ENCODE results near the gene TMED4. TPM values are rescaled to one million over a fixed set of nuclear protein-coding genes. Genes with fewer than 3 reads are reported as not detected.

The TMED4 gene
- total RNA-seq, 1 donor from 2014 or later: 69.1 TPM

DNA sequence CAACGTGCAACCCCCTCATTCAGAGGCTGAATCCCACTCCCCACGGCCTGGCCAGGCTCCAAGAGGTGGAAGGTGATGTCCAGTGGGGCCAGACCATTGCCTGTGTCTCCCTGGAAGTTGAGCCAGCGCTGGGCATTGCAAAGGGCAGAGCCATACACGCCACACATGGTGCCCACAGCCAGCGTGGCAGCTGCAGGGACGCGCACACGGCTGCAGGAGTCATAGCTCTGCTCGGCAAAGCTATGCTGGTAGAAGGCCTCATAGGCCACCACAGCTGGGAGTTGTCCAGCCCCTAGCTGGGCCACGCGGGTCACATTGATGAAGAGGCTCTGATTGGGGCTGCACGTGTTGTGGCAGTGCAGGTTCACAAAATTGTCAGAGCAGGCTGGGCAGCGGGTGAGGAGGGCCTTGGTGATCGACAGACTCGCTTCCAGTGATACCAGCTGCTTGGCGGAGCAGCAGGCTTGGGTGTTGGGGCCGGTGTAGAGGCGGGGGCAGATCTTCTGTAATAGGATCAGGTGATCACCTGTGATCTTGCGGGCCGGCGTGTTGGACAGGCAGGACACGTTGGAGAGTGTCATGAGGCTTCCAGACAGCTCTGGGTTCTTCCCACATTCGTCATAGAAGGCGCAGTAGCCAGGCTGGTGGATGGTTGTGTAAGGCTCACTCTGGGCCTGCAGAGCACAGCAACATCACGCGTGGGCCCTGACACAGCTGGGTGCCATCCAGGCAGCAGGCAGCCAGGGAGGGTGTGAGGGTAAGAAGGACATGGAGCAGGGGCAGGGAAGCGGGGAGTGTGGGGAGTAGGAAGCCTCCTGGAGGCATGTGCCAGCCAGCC, 42.1 kb downstream of the TMED4 start:
- no peaks in the 10 kb centered on the region for H3K9me3 ChIP-seq
- TF ChIP-seq, protein P1, sequence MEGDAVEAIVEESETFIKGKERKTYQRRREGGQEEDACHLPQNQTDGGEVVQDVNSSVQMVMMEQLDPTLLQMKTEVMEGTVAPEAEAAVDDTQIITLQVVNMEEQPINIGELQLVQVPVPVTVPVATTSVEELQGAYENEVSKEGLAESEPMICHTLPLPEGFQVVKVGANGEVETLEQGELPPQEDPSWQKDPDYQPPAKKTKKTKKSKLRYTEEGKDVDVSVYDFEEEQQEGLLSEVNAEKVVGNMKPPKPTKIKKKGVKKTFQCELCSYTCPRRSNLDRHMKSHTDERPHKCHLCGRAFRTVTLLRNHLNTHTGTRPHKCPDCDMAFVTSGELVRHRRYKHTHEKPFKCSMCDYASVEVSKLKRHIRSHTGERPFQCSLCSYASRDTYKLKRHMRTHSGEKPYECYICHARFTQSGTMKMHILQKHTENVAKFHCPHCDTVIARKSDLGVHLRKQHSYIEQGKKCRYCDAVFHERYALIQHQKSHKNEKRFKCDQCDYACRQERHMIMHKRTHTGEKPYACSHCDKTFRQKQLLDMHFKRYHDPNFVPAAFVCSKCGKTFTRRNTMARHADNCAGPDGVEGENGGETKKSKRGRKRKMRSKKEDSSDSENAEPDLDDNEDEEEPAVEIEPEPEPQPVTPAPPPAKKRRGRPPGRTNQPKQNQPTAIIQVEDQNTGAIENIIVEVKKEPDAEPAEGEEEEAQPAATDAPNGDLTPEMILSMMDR (IDR thresholded peaks at IDR 0.05): no peak
- no peaks in the 10 kb centered on the region for H3K27me3 ChIP-seq
- no peak for DNase-seq (ENCODE audit: low spot score in 2 of 2)
- intact Hi-C loops (cut with DNase I): no loop called here
- no peak overlapping the region for H3K27ac ChIP-seq
- no peaks in the 10 kb centered on the region for H3K36me3 ChIP-seq
- no peaks in the 10 kb centered on the region for H3K4me1 ChIP-seq
- H3K4me3 ChIP-seq: no peak overlapping the region

DNA sequence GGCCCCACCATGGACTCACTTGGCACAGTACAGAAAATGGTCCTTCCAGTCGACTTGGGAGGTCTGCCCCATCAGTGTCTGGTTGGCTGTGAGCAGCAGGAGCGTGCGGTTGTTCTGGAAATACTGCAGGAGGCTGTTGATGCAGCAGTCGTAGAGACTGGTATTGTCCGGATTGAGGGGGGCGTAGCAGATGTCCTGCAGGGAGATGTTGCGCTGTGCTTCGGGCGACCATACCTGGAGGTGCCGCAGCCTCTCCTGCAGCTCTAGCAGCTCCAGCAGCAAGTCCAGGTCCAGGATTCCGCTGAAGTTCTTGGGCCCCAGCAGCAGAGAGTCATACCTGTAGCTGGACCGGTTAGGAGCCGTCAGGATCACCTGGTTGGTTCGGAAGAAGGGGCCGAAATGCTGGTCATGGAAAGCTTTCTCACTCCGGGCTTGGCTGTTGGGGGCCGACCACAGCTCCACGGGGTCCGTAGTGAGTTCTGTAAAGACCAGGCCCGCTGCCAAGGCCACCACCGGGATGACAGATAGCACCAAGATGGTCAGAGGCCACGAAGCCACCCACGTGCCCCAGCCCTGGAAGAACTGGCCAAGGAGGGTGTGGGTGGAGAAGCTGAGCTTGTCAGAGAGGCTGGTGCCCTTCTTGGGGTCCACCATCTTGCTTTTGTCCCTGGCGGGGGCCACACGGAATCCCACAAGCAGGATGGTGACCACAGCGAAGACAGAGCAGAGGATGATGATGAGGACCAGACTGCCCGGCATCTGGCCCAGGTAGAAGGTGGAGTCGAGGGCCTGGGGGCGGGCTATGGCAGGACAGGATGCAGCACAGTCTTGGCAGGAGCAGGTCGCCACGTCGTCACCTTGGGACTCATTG, 43.0 kb downstream of the TMED4 start:
- no peak for DNase-seq (ENCODE audit: low spot score in 2 of 2)
- Histone ChIP-seq H3K4me3 (no peak overlapping the region), H3K27ac (no peak overlapping the region), H3K36me3 (no peaks in the 10 kb centered on the region), H3K4me1 (no peaks in the 10 kb centered on the region), H3K9me3 (no peaks in the 10 kb centered on the region), H3K27me3 (no peaks in the 10 kb centered on the region)
- TF ChIP-seq, protein P1 (IDR thresholded peaks at IDR 0.05): no peak
- intact Hi-C loops (cut with DNase I): no loop called here

DNA sequence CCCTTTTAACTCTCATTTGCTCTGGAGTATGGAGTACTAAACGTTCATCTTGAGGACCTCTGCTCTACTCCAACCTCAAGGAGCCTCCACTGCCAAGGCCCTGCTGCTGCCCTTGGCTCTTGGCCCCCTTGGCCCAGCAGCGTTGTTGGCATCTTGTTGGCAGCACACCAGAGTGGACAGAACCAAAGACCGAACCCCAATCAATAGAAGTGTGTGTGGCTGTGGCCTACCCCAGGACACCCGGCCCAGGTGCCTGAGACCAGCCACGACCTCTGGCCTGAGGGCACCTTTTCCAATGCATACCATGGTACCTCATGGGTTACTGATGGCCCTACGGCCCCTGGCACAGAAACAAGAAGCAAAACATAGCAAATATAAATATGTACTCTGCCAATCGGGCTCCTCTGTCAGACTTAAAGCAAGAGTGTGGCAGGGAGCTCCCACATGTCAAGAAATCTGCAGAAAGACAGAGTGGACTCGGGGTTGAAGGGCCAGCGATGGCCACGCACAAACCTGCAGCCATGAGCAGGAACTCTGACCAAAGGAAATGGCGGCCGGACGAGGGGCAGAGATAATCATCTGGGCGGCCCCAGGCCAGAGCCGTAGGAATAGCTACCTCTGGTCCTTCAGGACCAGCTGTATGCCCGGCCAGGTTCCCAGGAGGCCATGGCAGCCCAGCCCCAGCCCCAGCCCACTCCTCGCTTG, 43.8 kb downstream of the TMED4 start:
- Histone ChIP-seq H3K27me3 (no peaks in the 10 kb centered on the region), H3K9me3 (no peaks in the 10 kb centered on the region), H3K27ac (no peak overlapping the region), H3K36me3 (no peaks in the 10 kb centered on the region), H3K4me3 (no peak overlapping the region), H3K4me1 (no peaks in the 10 kb centered on the region)
- DNase-seq (ENCODE audit: low spot score in 2 of 2): no peak
- intact Hi-C loops (cut with DNase I): no loop called here
- TF ChIP-seq, protein P1 (IDR thresholded peaks at IDR 0.05): no peak

DNA sequence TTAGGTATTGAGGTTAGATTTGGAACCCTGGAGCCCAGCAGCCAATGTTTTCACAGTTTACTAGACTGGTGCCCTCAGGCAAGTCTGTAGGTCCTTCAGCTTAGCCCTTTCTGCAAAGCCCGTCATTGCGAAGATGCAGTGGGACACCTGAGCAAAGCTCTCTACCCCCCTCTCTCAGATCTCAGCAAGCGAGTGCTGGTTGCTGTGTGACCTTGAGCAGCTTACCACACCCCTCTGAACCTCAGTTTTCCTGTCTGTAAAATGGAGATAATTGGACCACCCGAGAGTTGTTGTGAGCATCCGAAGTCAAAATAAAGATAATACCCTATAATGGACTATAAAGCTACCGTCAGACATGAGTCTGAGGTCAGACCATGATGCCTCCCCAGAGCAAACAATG, 44.6 kb downstream of the TMED4 start:
- no peaks in the 10 kb centered on the region for H3K9me3 ChIP-seq
- no peaks in the 10 kb centered on the region for H3K4me1 ChIP-seq
- H3K4me3 ChIP-seq: no peak overlapping the region
- no peaks in the 10 kb centered on the region for H3K27me3 ChIP-seq
- intact Hi-C loops (cut with DNase I): no loop called here
- no peak overlapping the region for H3K27ac ChIP-seq
- H3K36me3 ChIP-seq: no peaks in the 10 kb centered on the region
- no peak for DNase-seq (ENCODE audit: low spot score in 2 of 2)
- TF ChIP-seq, protein P1 (IDR thresholded peaks at IDR 0.05): no peak

DNA sequence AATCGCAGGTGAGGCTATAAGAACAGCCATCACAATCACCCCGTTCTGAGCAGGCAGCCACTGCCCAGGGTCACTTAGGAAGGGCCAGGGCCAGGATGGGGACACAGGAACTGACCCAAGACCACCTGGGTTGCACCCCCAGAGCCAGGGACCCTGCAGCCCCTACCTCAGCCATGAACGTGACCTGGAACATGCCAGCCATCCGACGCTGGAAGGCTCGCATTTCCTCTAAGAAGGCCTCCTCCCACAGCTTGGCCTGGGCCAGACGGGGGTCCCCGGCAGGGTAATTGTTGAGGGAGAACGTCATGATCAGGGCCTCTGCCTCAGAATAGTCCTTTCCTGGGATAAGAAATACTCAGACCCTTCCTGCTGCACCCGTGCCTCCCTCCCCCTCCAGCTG, 45.9 kb downstream of the TMED4 start:
- Histone ChIP-seq H3K9me3 (no peaks in the 10 kb centered on the region), H3K4me3 (no peak overlapping the region), H3K27me3 (no peaks in the 10 kb centered on the region), H3K36me3 (no peaks in the 10 kb centered on the region), H3K4me1 (no peaks in the 10 kb centered on the region), H3K27ac (no peak overlapping the region)
- intact Hi-C loops (cut with DNase I): no loop called here
- TF ChIP-seq, protein P1 (IDR thresholded peaks at IDR 0.05): no peak
- DNase-seq (ENCODE audit: low spot score in 2 of 2): no peak
